C4-2B (cell line): Measurements from ENCODE around the gene CTNNA3.

Source experiments
- CTCF ChIP-seq: fragments of 450-650 bp; conservative IDR thresholded peaks from 2 replicates; pipeline ENCODE4 v1.5.1; 2017; ENCODE audit warnings: mild to moderate bottlenecking
- ZFX ChIP-seq: fragments of 450-650 bp; IDR thresholded peaks from 2 replicates; pipeline ENCODE4 v1.6.1; 2017

- TF ChIP-seq CTCF (no peak), ZFX (no peak)
Measured at GRCh38 chr10:67095531-67095930, 600.5 kb downstream of the CTNNA3 start.
